ENCODE data around the gene PCLO. TPM values are rescaled to one million over a fixed set of nuclear protein-coding genes. Genes with fewer than 3 reads are reported as not detected.

PCLO gene
- total and polyA plus RNA-seq, 2 of the 8 experiments (the other 6 are each of a cell fraction or from before 2014, with no cell fraction given), result 1.5 to 3.2 TPM

DNA sequence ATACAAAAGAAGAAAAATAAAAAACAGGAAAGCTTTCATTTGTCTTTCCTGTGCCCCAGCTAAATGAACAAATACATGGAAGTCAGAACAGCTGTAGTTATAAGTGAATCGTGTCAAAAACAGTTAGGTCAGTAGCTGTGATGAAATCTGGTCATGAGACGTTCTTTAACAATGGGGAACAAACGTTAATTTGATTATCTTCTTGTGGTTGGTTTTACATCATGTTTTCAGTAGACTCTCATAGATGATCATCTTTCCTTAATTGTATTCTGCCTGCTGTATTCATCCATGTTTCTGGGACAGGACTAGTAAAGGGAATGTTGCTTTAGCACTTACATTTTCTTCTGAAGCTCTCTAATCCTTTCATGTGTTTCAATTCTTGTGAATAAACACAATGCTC, 97.0 kb downstream of the PCLO start (continued):
- TF ChIP-seq CHD7 (IDR thresholded peaks at IDR 0.05; ENCODE audit: insufficient replicate concordance, low read length), result no peak
- TF ChIP-seq POLR2A (IDR thresholded peaks at IDR 0.05; ENCODE audit: control extremely low read depth in 1 of 2, low read depth in 2 of 2, low read length in 2 of 2), result no peak
- TF ChIP-seq EZH2 (IDR thresholded peaks at IDR 0.05; ENCODE audit: low read depth, low read length, severe bottlenecking), result no peak
- TF ChIP-seq HDAC2 (IDR thresholded peaks at IDR 0.05; ENCODE audit: borderline replicate concordance in 1 of 2, low read depth in 2 of 2, low read length in 2 of 2), result no peak
- no peak for TF ChIP-seq BACH1 (IDR thresholded peaks at IDR 0.05; ENCODE audit: low read length)
- no peak for TF ChIP-seq NRF1 (IDR thresholded peaks at IDR 0.05; ENCODE audit: low read depth, low read length)
- no peak for TF ChIP-seq RBBP5 (IDR thresholded peaks at IDR 0.05; ENCODE audit: borderline replicate concordance, low read depth, low read length)
- no peak for TF ChIP-seq JUND (IDR thresholded peaks at IDR 0.05; ENCODE audit: low read length)
- TF ChIP-seq SRF (IDR thresholded peaks at IDR 0.05; ENCODE audit: low read depth, low read length), result no peak
- TF ChIP-seq EP300 (IDR thresholded peaks at IDR 0.05; ENCODE audit: borderline replicate concordance in 1 of 2, low read depth in 2 of 2, low read length in 2 of 2), result no peak
- TF ChIP-seq TAF1 (IDR thresholded peaks at IDR 0.05; ENCODE audit: low read depth, low read length), result no peak
- no peak for TF ChIP-seq SP4 (IDR thresholded peaks at IDR 0.05; ENCODE audit: low read length)
